ENCODE measurements around the gene GABRB1.

The GABRB1 gene

GRCh38 chr4:47012676-47013075 lies 18.7 kb upstream of the GABRB1 start:
- H3K36me3 ChIP-seq (ENCODE audit: insufficient read depth, low read depth, low read length) = no peaks in the 10 kb centered on the region
- no peak overlapping the region for H3K9ac ChIP-seq (ENCODE audit: low read depth, low read length)
- H3K27ac ChIP-seq (ENCODE audit: low read length) = no peak overlapping the region
- no peaks in the 10 kb centered on the region for H3K27me3 ChIP-seq (ENCODE audit: insufficient read depth, low read length)
- no peaks in the 10 kb centered on the region for H3K4me1 ChIP-seq (ENCODE audit: insufficient read depth, low read length)
- H3K4me3 ChIP-seq (ENCODE audit: low read length) = no peak overlapping the region
- H3K9me3 ChIP-seq (ENCODE audit: insufficient read depth, low read depth, low read length) = no peaks in the 10 kb centered on the region

- Histone ChIP-seq H3K9ac (ENCODE audit: low read depth, low read length) (no peak overlapping the region), H3K27ac (ENCODE audit: low read length) (no peak overlapping the region), H3K9me3 (ENCODE audit: insufficient read depth, low read depth, low read length) (no peaks in the 10 kb centered on the region), H3K36me3 (ENCODE audit: insufficient read depth, low read depth, low read length) (no peaks in the 10 kb centered on the region), H3K4me3 (ENCODE audit: low read length) (no peak overlapping the region), H3K27me3 (ENCODE audit: insufficient read depth, low read length) (no peaks in the 10 kb centered on the region), H3K4me1 (ENCODE audit: insufficient read depth, low read length) (no peaks in the 10 kb centered on the region)
These were observed 18.0 kb upstream of the GABRB1 start for GRCh38 chr4:47013373-47013772.

GRCh38 chr4:47017081-47017480 lies 14.3 kb upstream of the GABRB1 start:
- no peaks in the 10 kb centered on the region for H3K36me3 ChIP-seq (ENCODE audit: insufficient read depth, low read depth, low read length)
- H3K9me3 ChIP-seq (ENCODE audit: insufficient read depth, low read depth, low read length) = no peaks in the 10 kb centered on the region
- H3K4me1 ChIP-seq (ENCODE audit: insufficient read depth, low read length) = no peaks in the 10 kb centered on the region
- H3K9ac ChIP-seq (ENCODE audit: low read depth, low read length) = no peak overlapping the region
- no peaks in the 10 kb centered on the region for H3K27me3 ChIP-seq (ENCODE audit: insufficient read depth, low read length)
- H3K4me3 ChIP-seq (ENCODE audit: low read length) = no peak overlapping the region
- no peak overlapping the region for H3K27ac ChIP-seq (ENCODE audit: low read length)

- Histone ChIP-seq H3K27ac (ENCODE audit: low read length) (no peak overlapping the region), H3K27me3 (ENCODE audit: insufficient read depth, low read length) (no peaks in the 10 kb centered on the region), H3K36me3 (ENCODE audit: insufficient read depth, low read depth, low read length) (no peaks in the 10 kb centered on the region), H3K4me3 (ENCODE audit: low read length) (no peak overlapping the region), H3K9me3 (ENCODE audit: insufficient read depth, low read depth, low read length) (no peaks in the 10 kb centered on the region), H3K9ac (ENCODE audit: low read depth, low read length) (no peak overlapping the region), H3K4me1 (ENCODE audit: insufficient read depth, low read length) (no peaks in the 10 kb centered on the region)
These were observed 13.9 kb upstream of the GABRB1 start for GRCh38 chr4:47017494-47017893.

GRCh38 chr4:47031751-47032404 lies 511 bp downstream of the GABRB1 start:
- Histone ChIP-seq H3K9ac (ENCODE audit: low read depth, low read length) (peak overlapping the region; percentile 55; the same call in 1 of the 2 replicates), H3K27ac (ENCODE audit: low read length) (no peak overlapping the region), H3K27me3 (ENCODE audit: insufficient read depth, low read length) (peaks cover 29% of the 10 kb centered on the region), H3K36me3 (ENCODE audit: insufficient read depth, low read depth, low read length) (no peaks in the 10 kb centered on the region), H3K4me3 (ENCODE audit: low read length) (peak overlapping the region; percentile 92), H3K4me1 (ENCODE audit: insufficient read depth, low read length) (no peaks in the 10 kb centered on the region), H3K9me3 (ENCODE audit: insufficient read depth, low read depth, low read length) (no peaks in the 10 kb centered on the region)

GRCh38 chr4:47032405-47033106 lies 1.2 kb downstream of the GABRB1 start:
- H3K4me3 ChIP-seq (ENCODE audit: low read length) = peak overlapping the region; percentile 92
- no peak overlapping the region for H3K27ac ChIP-seq (ENCODE audit: low read length)
- H3K9ac ChIP-seq (ENCODE audit: low read depth, low read length) = peak overlapping the region; percentile 67; the same call in 1 of the 2 replicates
- H3K36me3 ChIP-seq (ENCODE audit: insufficient read depth, low read depth, low read length) = no peaks in the 10 kb centered on the region
- no peaks in the 10 kb centered on the region for H3K9me3 ChIP-seq (ENCODE audit: insufficient read depth, low read depth, low read length)
- no peaks in the 10 kb centered on the region for H3K4me1 ChIP-seq (ENCODE audit: insufficient read depth, low read length)
- H3K27me3 ChIP-seq (ENCODE audit: insufficient read depth, low read length) = peaks cover 29% of the 10 kb centered on the region

- Histone ChIP-seq H3K4me3 (ENCODE audit: low read length) (no peak overlapping the region), H3K4me1 (ENCODE audit: insufficient read depth, low read length) (no peaks in the 10 kb centered on the region), H3K27ac (ENCODE audit: low read length) (no peak overlapping the region), H3K27me3 (ENCODE audit: insufficient read depth, low read length) (peaks cover 8% of the 10 kb centered on the region), H3K36me3 (ENCODE audit: insufficient read depth, low read depth, low read length) (no peaks in the 10 kb centered on the region), H3K9me3 (ENCODE audit: insufficient read depth, low read depth, low read length) (no peaks in the 10 kb centered on the region), H3K9ac (ENCODE audit: low read depth, low read length) (no peak overlapping the region)
These were observed 6.9 kb downstream of the GABRB1 start for GRCh38 chr4:47038263-47038662.

GRCh38 chr4:47040828-47041227 lies 9.5 kb downstream of the GABRB1 start:
- Histone ChIP-seq H3K9ac (ENCODE audit: low read depth, low read length) (no peak overlapping the region), H3K27ac (ENCODE audit: low read length) (no peak overlapping the region), H3K4me1 (ENCODE audit: insufficient read depth, low read length) (no peaks in the 10 kb centered on the region), H3K36me3 (ENCODE audit: insufficient read depth, low read depth, low read length) (no peaks in the 10 kb centered on the region), H3K4me3 (ENCODE audit: low read length) (no peak overlapping the region), H3K27me3 (ENCODE audit: insufficient read depth, low read length) (no peaks in the 10 kb centered on the region), H3K9me3 (ENCODE audit: insufficient read depth, low read depth, low read length) (no peaks in the 10 kb centered on the region)

- Histone ChIP-seq H3K27ac (ENCODE audit: low read length) (no peak overlapping the region), H3K4me3 (ENCODE audit: low read length) (no peak overlapping the region), H3K27me3 (ENCODE audit: insufficient read depth, low read length) (no peaks in the 10 kb centered on the region), H3K4me1 (ENCODE audit: insufficient read depth, low read length) (no peaks in the 10 kb centered on the region), H3K9me3 (ENCODE audit: insufficient read depth, low read depth, low read length) (no peaks in the 10 kb centered on the region), H3K9ac (ENCODE audit: low read depth, low read length) (no peak overlapping the region), H3K36me3 (ENCODE audit: insufficient read depth, low read depth, low read length) (no peaks in the 10 kb centered on the region)
These were observed 12.5 kb downstream of the GABRB1 start for GRCh38 chr4:47043821-47044220.

GRCh38 chr4:47045261-47045660 lies 13.9 kb downstream of the GABRB1 start:
- H3K9me3 ChIP-seq (ENCODE audit: insufficient read depth, low read depth, low read length) = no peaks in the 10 kb centered on the region
- no peak overlapping the region for H3K4me3 ChIP-seq (ENCODE audit: low read length)
- no peaks in the 10 kb centered on the region for H3K27me3 ChIP-seq (ENCODE audit: insufficient read depth, low read length)
- no peaks in the 10 kb centered on the region for H3K36me3 ChIP-seq (ENCODE audit: insufficient read depth, low read depth, low read length)
- H3K4me1 ChIP-seq (ENCODE audit: insufficient read depth, low read length) = no peaks in the 10 kb centered on the region
- no peak overlapping the region for H3K27ac ChIP-seq (ENCODE audit: low read length)
- no peak overlapping the region for H3K9ac ChIP-seq (ENCODE audit: low read depth, low read length)

- Histone ChIP-seq H3K27me3 (ENCODE audit: insufficient read depth, low read length) (no peaks in the 10 kb centered on the region), H3K27ac (ENCODE audit: low read length) (no peak overlapping the region), H3K36me3 (ENCODE audit: insufficient read depth, low read depth, low read length) (no peaks in the 10 kb centered on the region), H3K4me1 (ENCODE audit: insufficient read depth, low read length) (peaks cover 4% of the 10 kb centered on the region), H3K9ac (ENCODE audit: low read depth, low read length) (no peak overlapping the region), H3K4me3 (ENCODE audit: low read length) (no peak overlapping the region), H3K9me3 (ENCODE audit: insufficient read depth, low read depth, low read length) (no peaks in the 10 kb centered on the region)
These were observed 18.0 kb downstream of the GABRB1 start for GRCh38 chr4:47049347-47049746.
